NCI-H69 (cell line): ENCODE results near the gene UBE2H.
A peak's percentile ranks its signal among the peaks of the same experiment; 100 is the strongest.

Source experiments
- DNase-seq: peaks from one replicate; lab custom pipeline; 2025; lab: John Stamatoyannopoulos, UW

The UBE2H gene

GRCh38 chr7:129950191-129950932, 2.4 kb downstream of the UBE2H start:
- DNase-seq: peak; percentile 59

- DNase-seq: peak; percentile 90
Measured at GRCh38 chr7:129949292-129950133, 3.2 kb downstream of the UBE2H start.

GRCh38 chr7:129948877-129949291, 3.9 kb downstream of the UBE2H start:
- DNase-seq: peak; percentile 99

- DNase-seq: no peak
Measured at GRCh38 chr7:129948338-129948737, 4.4 kb downstream of the UBE2H start.

- no peak for DNase-seq
Measured at GRCh38 chr7:129947701-129948100, 5.1 kb downstream of the UBE2H start.

GRCh38 chr7:129947049-129947448, 5.7 kb downstream of the UBE2H start:
- no peak for DNase-seq

- no peak for DNase-seq
Measured at GRCh38 chr7:129946282-129946681, 6.5 kb downstream of the UBE2H start.

GRCh38 chr7:129943352-129943751, 9.4 kb downstream of the UBE2H start:
- DNase-seq: no peak

- DNase-seq: no peak
Measured at GRCh38 chr7:129940329-129940728, 12.4 kb downstream of the UBE2H start.

GRCh38 chr7:129939881-129940280, 12.9 kb downstream of the UBE2H start:
- DNase-seq: no peak

- no peak for DNase-seq
Measured at GRCh38 chr7:129933627-129934026, 19.1 kb downstream of the UBE2H start.

GRCh38 chr7:129926618-129927017, 26.1 kb downstream of the UBE2H start:
- DNase-seq: no peak

- no peak for DNase-seq
Measured at GRCh38 chr7:129925416-129926002, 27.3 kb downstream of the UBE2H start.

GRCh38 chr7:129924602-129925001, 28.2 kb downstream of the UBE2H start:
- DNase-seq: no peak

- no peak for DNase-seq
Measured at GRCh38 chr7:129923709-129924108, 29.1 kb downstream of the UBE2H start.

- no peak for DNase-seq
Measured at GRCh38 chr7:129919492-129919891, 33.3 kb downstream of the UBE2H start.

GRCh38 chr7:129918922-129919321, 33.8 kb downstream of the UBE2H start:
- no peak for DNase-seq

GRCh38 chr7:129917934-129918333, 34.8 kb downstream of the UBE2H start:
- no peak for DNase-seq

- DNase-seq: no peak
Measured at GRCh38 chr7:129914536-129915272, 38.1 kb downstream of the UBE2H start.

GRCh38 chr7:129913428-129913827, 39.3 kb downstream of the UBE2H start:
- no peak for DNase-seq

GRCh38 chr7:129911790-129912189, 41.0 kb downstream of the UBE2H start:
- DNase-seq: no peak

GRCh38 chr7:129909669-129910068, 43.1 kb downstream of the UBE2H start:
- no peak for DNase-seq
